PFSK-1 (cell line): ENCODE measurements around the gene ADARB1.

Experiments
- REST ChIP-seq, 2 experiments: IDR thresholded peaks; 2 replicates each; pipeline versions ENCODE4 v1.6.1 to v1.8.0; 2011 to 2012; ENCODE audit warnings: low read depth in 2 of 2, low read length in 2 of 2, control low read depth in 1 of 2, inconsistent platforms in 1 of 2, mild to moderate bottlenecking in 1 of 2, moderate library complexity in 1 of 2; ENCODE audit not compliant: insufficient read depth in 1 of 2
- TAF1 ChIP-seq: IDR thresholded peaks from 2 replicates; pipeline ENCODE4 v1.6.1; 2012; ENCODE audit warnings: low read length, control low read depth, borderline replicate concordance; ENCODE audit not compliant: insufficient read depth

DNA sequence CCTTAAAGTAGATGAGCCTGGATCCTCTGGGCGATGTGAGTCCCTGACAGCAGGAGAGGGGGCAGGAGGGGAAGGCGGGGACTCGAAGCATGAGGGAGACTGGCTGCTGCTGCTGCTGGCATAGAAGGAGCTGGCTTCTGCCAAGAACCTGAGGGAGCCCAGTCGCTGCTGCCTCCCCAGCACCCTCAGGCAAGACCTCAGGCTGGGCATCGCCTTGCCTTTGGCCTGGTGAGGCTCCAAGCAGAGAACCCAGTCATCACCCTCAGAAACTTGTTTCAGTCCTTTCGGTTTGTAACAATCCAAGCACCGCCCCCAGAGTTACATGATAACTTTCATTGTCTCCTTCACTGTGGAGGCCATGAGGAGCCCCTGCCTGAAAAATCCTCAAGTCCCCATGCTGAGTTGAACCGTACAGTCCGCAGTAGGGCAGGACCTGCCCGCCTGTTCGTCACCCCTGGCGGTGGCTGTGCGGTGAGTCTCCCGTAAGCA, 174.6 kb downstream of the ADARB1 start:
- no peak for TF ChIP-seq TAF1
- TF ChIP-seq REST (IDR thresholded peaks at IDR 0.05; ENCODE audit: insufficient read depth in 1 of 2, low read depth in 2 of 2, low read length in 2 of 2) = no peak
